HepG2 (cell line): ENCODE measurements around the gene EPC2. TPM values are rescaled to one million over a fixed set of nuclear protein-coding genes. Genes with fewer than 3 reads are reported as not detected.
A peak's percentile ranks its signal among the peaks of the same experiment; 100 is the strongest.

Experiments
- ARHGAP35 ChIP-seq: sonication (generic); formaldehyde crosslinking; IDR thresholded peaks from 2 replicates; pipeline ENCODE4 v1.9.0; 2022; ENCODE audit warnings: mild to moderate bottlenecking, inconsistent platforms, moderate library complexity, missing genetic modification reagents, borderline replicate concordance
- FOXM1 ChIP-seq: sonication (generic); formaldehyde crosslinking; IDR thresholded peaks from 2 replicates; pipeline ENCODE4 v1.5.0; 2020; ENCODE audit warnings: missing genetic modification reagents
- HMG20A ChIP-seq: IDR thresholded peaks from 2 replicates; pipeline ENCODE4 v1.6.1; 2016; ENCODE audit warnings: borderline replicate concordance
- HMGXB4 ChIP-seq, 2 experiments: sonication (generic) in 1 of 2; formaldehyde crosslinking in 1 of 2; IDR thresholded peaks; 2 replicates each; pipeline versions ENCODE4 v1.4.0 to v1.6.1; 2018 to 2020; ENCODE audit warnings: missing genetic modification reagents in 2 of 2, borderline replicate concordance in 1 of 2, low read depth in 1 of 2, mild to moderate bottlenecking in 1 of 2, missing biosample characterization in 1 of 2
- MBD4 ChIP-seq: IDR thresholded peaks from 2 replicates; pipeline ENCODE4 v1.6.1; 2012; ENCODE audit warnings: low read length, inconsistent platforms, borderline replicate concordance
- PAXIP1 ChIP-seq: sonication (generic); formaldehyde crosslinking; conservative IDR thresholded peaks from 2 replicates; pipeline ENCODE4 v1.4.0; 2020; ENCODE audit warnings: mild to moderate bottlenecking, missing genetic modification reagents, moderate library complexity
- PHF8 ChIP-seq: sonication (generic); formaldehyde crosslinking; IDR thresholded peaks from 2 replicates; pipeline ENCODE4 v1.5.0; 2020; ENCODE audit warnings: missing genetic modification reagents
- RELA ChIP-seq: sonication (generic); formaldehyde crosslinking; IDR thresholded peaks from 2 replicates; pipeline ENCODE4 v1.4.0; 2020; ENCODE audit warnings: missing genetic modification reagents
- SATB2 ChIP-seq: sonication (generic); formaldehyde crosslinking; IDR thresholded peaks from 2 replicates; pipeline ENCODE4 v1.5.0; 2020; ENCODE audit warnings: missing genetic modification reagents
- SNRNP70 ChIP-seq: fragments of 200-400 bp; formaldehyde crosslinking; IDR thresholded peaks from 2 replicates; pipeline ENCODE4 v1.6.1; 2017; ENCODE audit warnings: mild to moderate bottlenecking, low read depth, low read length, moderate library complexity
- TEAD2 ChIP-seq: sonication (generic); formaldehyde crosslinking; IDR thresholded peaks from 2 replicates; pipeline ENCODE4 v1.9.0; 2021; ENCODE audit warnings: missing genetic modification reagents
- ZBTB39 ChIP-seq: sonication (generic); formaldehyde crosslinking; IDR thresholded peaks from 2 replicates; pipeline ENCODE4 v1.5.0; 2020; ENCODE audit warnings: missing genetic modification reagents
- ZNF143 ChIP-seq: sonication (generic); formaldehyde crosslinking; IDR thresholded peaks from 2 replicates; pipeline ENCODE4 v1.4.0; 2020; ENCODE audit warnings: missing genetic modification reagents
- ZNF263 ChIP-seq: sonication (generic); formaldehyde crosslinking; IDR thresholded peaks from 2 replicates; pipeline ENCODE4 v1.4.0; 2020; ENCODE audit warnings: missing genetic modification reagents
- ZNF280B ChIP-seq: sonication (generic); formaldehyde crosslinking; IDR thresholded peaks from 2 replicates; pipeline ENCODE4 v1.5.0; 2020; ENCODE audit warnings: missing genetic modification reagents, mild to moderate bottlenecking, borderline replicate concordance
- ZNF550 ChIP-seq: sonication (generic); formaldehyde crosslinking; IDR thresholded peaks from 2 replicates; pipeline ENCODE4 v1.4.0; 2020; ENCODE audit warnings: mild to moderate bottlenecking, missing genetic modification reagents, borderline replicate concordance
- ZNF564 ChIP-seq: sonication (generic); formaldehyde crosslinking; IDR thresholded peaks from 2 replicates; pipeline ENCODE4 v1.8.1; 2023; ENCODE audit warnings: mild to moderate bottlenecking, missing genetic modification reagents
- ZNF580 ChIP-seq: IDR thresholded peaks from 2 replicates; pipeline ENCODE4 v1.6.1; 2016; ENCODE audit warnings: low read depth, borderline replicate concordance
- ZNF644 ChIP-seq: IDR thresholded peaks from 2 replicates; pipeline ENCODE4 v1.6.1; 2016; ENCODE audit warnings: low read depth
- ZNF720 ChIP-seq: sonication (generic); formaldehyde crosslinking; IDR thresholded peaks from 2 replicates; pipeline ENCODE4 v1.4.0; 2020; ENCODE audit warnings: missing genetic modification reagents
- ZNF777 ChIP-seq: sonication (generic); formaldehyde crosslinking; IDR thresholded peaks from 2 replicates; pipeline ENCODE4 v1.4.0; 2020; ENCODE audit warnings: missing genetic modification reagents
- polyA plus RNA-seq, 8 experiments: library from polyadenylated mRNA; depleted of rRNA in 3 of 8; stranded (reverse) in 7 of 8; unstranded in 1 of 8; fragments of >200 nt; fragmentation: Illumina TruSeq in 4 of 8; extraction: Trizol in 4 of 8; gene quantifications; 2 replicates each; pipeline versions ENCODE4 v1.2.1 to v1.2.3, GENCODE V29; 2011 to 2016; ENCODE audit warnings: low read depth in 4 of 8, missing spikeins in 1 of 8, mixed read lengths in 1 of 8; ENCODE audit not compliant: insufficient read depth in 1 of 8
- total RNA-seq, 5 experiments: library from RNA; depleted of rRNA; stranded (reverse); fragments of >200 nt; fragmentation: Illumina TruSeq; extraction: Trizol; gene quantifications; 2 replicates each; pipeline ENCODE4 v1.2.3, GENCODE V29; 2016; ENCODE audit warnings: low read depth in 1 of 5

Gene EPC2
- total and polyA plus RNA-seq, 2 of the 13 experiments (the other 11 are each of a cell fraction or from before 2014, with no cell fraction given) = 20.5 to 22.0 TPM

GRCh38 chr2:148644883-148645538, 460 bp downstream of the EPC2 start (continued):
- TF ChIP-seq HMGXB4 (CRISPR knock-in tag; IDR thresholded peaks at IDR 0.05; ENCODE audit: borderline replicate concordance in 1 of 2, low read depth in 1 of 2) (peak in 1 of 2 experiments; percentile 84; a peak in 2 of 4 replicates), MBD4 (no peak), TEAD2 (CRISPR knock-in tag) (no peak), ZNF644 (CRISPR knock-in tag) (no peak), ZNF263 (peak; percentile 86), ZNF720 (CRISPR knock-in tag) (0 out of 2 replicates have a peak, but pooled peaks have one; percentile 7), ARHGAP35 (CRISPR knock-in tag) (no peak), SNRNP70 (peak; percentile 99), PHF8 (CRISPR knock-in tag) (peak; percentile 74; the same call in 1 of the 2 replicates), FOXM1 (no peak), HMG20A (CRISPR knock-in tag) (no peak), ZNF143 (CRISPR knock-in tag) (peak; percentile 27; the same call in 1 of the 2 replicates), ZNF280B (CRISPR knock-in tag) (peak; percentile 63; the same call in 1 of the 2 replicates), RELA (CRISPR knock-in tag) (peak; percentile 27; the same call in 1 of the 2 replicates), ZBTB39 (CRISPR knock-in tag) (no peak), ZNF580 (CRISPR knock-in tag) (no peak; the same call in 1 of the 2 replicates), PAXIP1 (CRISPR knock-in tag) (0 out of 2 replicates have a peak, but pooled peaks have one; percentile 13), ZNF550 (CRISPR knock-in tag) (no peak), SATB2 (CRISPR knock-in tag) (no peak), ZNF777 (CRISPR knock-in tag) (no peak), ZNF564 (peak; percentile 22; the same call in 1 of the 2 replicates)
